Measurements from ENCODE around the gene NUF2.
A peak's percentile ranks its signal among the peaks of the same experiment; 100 is the strongest.
"Not testable (repeated sequence)": the region's sequence is repeated elsewhere in the genome, so short reads cannot be mapped to it uniquely, and the experiment has no call there.

The NUF2 gene

GRCh38 chr1:163321311-163322305 lies at the start of gene NUF2:
Gene NUF2 (plus strand): TSS chr1:163321954. CDS start chr1:163326052, 4,098 bp downstream.
- TF ChIP-seq CTCF (conservative IDR thresholded peaks at IDR 0.05) = no peak
- H3K27ac ChIP-seq = peak within 1 kb of the TSS; percentile 74

- H3K27ac ChIP-seq = no peak overlapping the region
Measured at GRCh38 chr1:163273766-163274441, 47.9 kb upstream of the NUF2 start.

GRCh38 chr1:163275222-163275621 lies 46.5 kb upstream of the NUF2 start:
- H3K27ac ChIP-seq = no peak overlapping the region
- TF ChIP-seq CTCF (conservative IDR thresholded peaks at IDR 0.05) = no peak

More at GRCh38 chr1:163273766-163274441, 47.9 kb upstream of the NUF2 start:
- TF ChIP-seq CTCF (conservative IDR thresholded peaks at IDR 0.05) = no peak

GRCh38 chr1:163278602-163279001 lies 43.2 kb upstream of the NUF2 start:
- no peak for TF ChIP-seq CTCF (conservative IDR thresholded peaks at IDR 0.05)
- no peak overlapping the region for H3K27ac ChIP-seq

- not testable (repeated sequence) for H3K27ac ChIP-seq
Measured at GRCh38 chr1:163284867-163285266, 36.9 kb upstream of the NUF2 start.

GRCh38 chr1:163290025-163290640 lies 31.6 kb upstream of the NUF2 start:
- no peak for TF ChIP-seq CTCF (conservative IDR thresholded peaks at IDR 0.05)
- H3K27ac ChIP-seq = peak overlapping the region; percentile 51

- no peak for TF ChIP-seq CTCF (conservative IDR thresholded peaks at IDR 0.05)
- H3K27ac ChIP-seq = no peak overlapping the region
Measured at GRCh38 chr1:163291461-163291860, 30.3 kb upstream of the NUF2 start.

GRCh38 chr1:163292153-163292552 lies 29.6 kb upstream of the NUF2 start:
- H3K27ac ChIP-seq = not testable (repeated sequence)

GRCh38 chr1:163293497-163293896 lies 28.3 kb upstream of the NUF2 start:
- not testable (repeated sequence) for H3K27ac ChIP-seq

Measured in VCaP (cell line).